CD4-positive, alpha-beta T cell treated with Interleukin-17A for 4 hours (primary cell): ENCODE data around the gene ZNF202.
"Not testable (repeated sequence)": the region's sequence is repeated elsewhere in the genome, so short reads cannot be mapped to it uniquely, and the experiment has no call there.

Experiments used
- DNase-seq: peaks from one replicate; pipeline ENCODE4 v3.0.0-alpha.2; 2020; ENCODE audit warnings: mixed read lengths

ZNF202 gene

DNA sequence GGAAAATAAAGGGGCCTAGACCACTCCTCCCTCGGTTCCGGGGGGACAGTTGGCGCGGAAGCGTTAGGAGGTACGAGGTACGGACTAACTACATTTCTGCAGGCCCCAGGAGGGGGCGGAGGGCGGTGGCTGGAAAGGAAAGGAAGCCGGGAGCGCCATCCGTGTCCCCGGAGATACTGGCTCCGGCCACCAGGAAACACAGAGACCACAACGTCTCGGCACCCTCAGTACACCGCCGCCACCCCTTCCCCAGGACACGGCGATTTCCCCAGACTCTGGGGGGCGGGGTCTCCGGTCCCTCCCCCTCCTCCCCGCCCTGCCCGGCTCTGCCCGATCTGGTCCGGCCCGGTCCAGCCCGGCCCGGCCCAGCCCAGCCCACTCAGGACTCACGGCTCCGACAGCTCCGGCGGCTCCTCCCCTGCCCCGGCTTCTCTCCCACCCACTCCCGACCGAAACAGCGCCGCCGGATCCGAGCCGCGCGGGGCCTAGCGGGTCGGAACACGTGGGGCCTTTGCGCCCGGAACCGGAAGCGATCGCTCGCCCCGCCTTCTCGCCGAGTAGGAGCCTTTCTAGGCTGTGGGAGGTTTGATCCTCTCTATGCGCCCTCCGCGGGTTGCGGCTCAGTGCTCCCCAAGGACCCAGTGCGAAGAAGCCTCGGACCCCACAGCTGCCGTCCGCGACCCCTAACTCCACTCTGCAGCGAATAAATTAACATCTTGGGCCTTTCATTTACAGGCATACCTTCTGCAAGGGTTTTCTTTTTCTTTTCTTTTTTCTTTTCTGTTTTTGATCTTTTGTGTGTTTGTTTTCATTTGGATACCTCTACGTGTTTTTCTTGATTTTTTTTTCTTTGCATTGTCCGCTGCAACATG, at the start of gene ZNF202:
Gene ZNF202, minus strand, starts transcription at position 502 of the 872 bp plus-strand sequence. CDS start 10,772 bp downstream, outside the sequence.
- peak; percentile 95 for DNase-seq

DNA sequence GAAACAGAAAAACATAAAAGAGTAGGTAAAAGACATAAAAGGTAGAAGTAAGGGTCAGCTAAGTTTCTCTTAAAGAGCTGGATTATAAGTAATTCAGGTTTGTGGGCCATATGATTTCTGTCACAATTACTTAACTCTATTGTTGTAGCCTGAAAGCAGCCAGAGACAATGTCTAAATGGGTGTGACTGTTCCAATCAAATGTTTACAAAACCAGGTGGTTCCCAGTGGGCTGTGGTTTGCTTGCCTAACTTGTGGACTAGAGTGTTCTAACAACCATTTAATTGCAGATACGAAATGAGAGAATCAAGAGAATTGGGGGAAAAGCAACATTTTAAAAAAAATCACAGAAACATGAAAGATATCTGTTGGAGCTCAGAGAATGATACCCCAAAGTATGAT, 42.1 kb upstream of the ZNF202 start:
- DNase-seq = no peak

DNA sequence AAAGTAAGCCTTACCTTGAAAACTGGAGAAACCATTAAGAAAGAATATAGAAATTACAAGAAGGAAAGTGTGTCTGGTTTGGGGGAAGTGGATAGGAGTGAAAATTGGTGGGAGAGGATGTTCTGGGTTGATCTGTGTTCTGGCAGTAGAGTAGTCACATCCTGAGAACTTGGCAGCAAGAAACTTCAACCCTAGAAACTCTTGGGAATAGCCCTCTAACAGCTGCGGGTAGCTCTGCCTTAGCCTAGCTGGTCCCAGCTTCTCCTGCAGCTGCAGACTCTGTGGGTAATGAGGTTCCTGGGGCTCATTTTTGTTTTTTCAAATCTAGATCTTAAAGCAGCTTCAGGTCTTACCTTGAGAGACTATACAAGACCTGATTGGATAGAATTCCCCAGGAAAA, 37.1 kb upstream of the ZNF202 start:
- DNase-seq = no peak

DNA sequence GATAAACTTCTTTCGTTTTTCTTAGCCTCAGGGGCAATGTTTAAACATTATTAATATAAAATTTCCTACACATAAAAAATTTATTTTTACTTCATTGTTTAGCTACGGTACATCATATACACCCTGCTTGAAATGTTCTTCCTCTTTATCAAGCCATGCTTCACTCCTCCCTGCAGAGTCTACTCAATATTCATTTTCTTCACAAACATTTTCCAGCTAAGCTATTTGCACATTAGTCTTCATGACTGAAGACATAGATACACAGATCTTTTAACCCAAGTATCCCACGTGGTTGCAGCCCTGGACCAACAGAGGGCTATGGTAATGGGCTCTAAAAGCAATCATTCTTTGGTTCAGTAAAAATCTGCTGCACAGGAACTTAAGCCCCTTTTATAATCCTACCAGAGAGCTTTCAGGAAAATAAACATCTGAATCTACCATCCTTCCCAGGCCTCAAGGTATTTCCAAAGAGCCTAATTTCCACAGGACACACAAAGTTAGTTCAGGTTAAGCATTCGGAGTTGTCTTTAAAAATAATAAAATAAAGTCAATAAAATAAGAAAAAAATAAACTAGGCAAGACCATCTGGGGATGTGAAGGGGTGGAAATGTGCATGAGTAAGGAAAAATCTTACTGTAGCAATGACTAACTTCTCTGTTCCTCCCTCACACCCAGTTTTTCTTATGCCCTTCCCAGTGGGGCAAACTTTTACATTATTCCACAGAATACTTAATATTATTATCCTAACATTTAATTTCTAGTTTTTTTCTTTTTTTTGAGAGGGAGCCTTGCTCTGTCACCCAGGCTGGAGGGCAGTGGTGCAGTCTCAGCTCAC, 34.5 kb upstream of the ZNF202 start:
- no peak for DNase-seq

DNA sequence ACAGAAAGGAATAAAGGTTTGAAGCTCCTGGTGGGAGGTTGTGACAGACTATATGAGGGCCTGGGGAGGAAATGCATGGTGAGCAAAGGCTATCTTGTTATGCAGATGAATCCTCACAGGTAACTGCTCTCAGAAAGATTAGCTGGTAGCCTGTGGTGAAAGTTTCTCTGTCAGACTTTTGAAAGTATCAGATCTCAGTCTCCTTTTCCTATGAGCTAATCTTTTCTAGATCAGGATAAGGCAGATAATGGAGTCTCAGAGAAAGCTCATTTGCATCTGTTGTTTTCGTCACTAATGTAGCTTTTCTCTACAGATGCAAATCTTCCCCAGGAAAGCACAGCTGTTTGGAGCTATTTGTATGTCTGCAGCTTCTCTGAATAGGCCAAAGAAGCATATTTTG, 33.8 kb upstream of the ZNF202 start:
- no peak for DNase-seq

DNA sequence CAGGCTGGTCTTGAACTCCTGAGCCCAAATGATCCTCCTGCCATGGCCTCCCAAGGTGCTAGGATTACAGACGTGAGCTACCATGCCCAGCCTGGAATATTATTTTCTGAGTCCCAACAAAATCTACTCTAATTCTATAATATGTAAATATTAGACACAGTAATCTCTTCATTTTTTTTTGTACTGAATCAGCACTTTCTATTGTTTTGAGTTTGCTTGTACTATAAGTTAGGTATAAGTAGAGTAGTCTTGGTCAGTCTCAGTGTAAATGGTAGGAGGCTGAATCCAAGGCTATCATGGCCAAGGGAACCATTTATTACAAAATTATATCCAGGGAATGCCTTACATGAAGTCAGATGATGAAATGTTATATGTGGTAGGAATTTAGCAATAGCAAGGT, 32.5 kb upstream of the ZNF202 start:
- DNase-seq = no peak

DNA sequence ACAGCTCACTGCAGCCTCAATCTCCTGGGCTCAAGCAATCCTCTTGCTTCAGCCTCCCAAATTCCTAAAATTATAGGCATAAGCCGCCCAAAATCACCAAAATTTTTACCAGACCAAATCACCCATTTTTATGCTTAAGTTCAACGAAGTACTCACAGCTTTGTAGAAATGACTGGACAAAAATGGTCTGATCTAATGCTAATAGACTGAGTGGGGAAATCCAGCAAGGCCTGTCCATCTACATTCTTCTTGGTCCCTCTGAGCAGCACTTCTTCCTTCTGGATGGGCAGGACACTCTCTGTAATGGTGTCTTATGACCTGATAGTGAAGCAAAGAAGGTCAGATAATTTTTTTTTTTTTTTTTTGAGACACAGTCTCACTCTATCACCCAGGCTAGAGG, 31.6 kb upstream of the ZNF202 start:
- DNase-seq = no peak

DNA sequence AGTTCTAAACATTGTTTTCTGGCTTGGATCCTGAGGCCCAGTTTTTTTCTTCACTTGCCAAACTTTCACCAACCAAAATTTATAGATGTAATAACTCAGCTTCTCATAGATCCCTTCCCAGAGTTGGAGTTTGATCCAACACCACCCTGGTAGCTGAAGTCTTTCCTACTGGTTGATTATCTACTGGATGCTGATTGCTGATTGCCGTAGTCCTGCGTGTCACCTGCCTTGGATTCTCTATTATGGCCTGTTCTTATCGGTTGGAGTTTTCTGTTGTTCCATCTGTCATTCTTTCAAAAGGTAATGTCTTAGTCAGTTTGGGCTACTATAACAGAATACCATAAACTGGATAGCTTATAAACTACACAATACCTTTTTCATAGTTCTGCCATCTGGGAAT, 30.2 kb upstream of the ZNF202 start:
- no peak for DNase-seq

DNA sequence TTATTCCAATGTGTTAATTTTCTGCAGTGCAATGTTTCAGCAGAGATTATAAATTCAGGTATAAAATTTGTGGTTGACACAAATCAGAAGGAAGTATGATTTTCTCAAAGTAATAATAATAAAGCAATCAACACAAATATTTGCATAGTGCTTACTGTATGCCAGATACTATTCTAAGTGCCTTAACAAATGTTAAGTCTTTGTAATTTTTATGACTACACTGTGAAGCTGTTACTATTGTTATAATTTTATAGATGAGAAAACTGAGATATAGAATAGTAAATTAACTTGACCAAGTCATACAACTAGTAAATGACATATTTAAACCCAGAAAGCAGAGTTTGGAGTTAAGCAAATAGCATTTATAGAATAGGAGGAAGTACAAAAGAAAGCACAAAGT, 29.3 kb upstream of the ZNF202 start:
- no peak for DNase-seq

DNA sequence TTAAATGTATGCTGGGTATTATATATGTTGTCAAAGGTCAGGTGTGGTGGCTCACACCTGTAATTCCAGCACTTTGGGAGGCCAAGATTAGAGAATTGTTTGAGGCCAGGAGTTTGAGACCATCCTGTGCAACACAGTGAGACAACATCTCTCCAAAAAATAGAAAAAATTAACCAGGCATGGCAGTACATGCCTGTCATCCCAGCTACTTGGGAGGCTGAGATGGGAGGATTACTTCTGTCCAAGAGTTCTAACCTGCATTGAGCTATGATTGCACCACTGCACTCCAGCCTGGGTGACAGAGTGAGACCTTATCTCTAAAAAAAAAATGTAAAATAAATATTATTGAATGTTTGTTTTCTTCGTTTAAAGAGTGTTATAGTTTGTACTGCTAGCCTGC, 24.1 kb upstream of the ZNF202 start:
- no peak for DNase-seq

DNA sequence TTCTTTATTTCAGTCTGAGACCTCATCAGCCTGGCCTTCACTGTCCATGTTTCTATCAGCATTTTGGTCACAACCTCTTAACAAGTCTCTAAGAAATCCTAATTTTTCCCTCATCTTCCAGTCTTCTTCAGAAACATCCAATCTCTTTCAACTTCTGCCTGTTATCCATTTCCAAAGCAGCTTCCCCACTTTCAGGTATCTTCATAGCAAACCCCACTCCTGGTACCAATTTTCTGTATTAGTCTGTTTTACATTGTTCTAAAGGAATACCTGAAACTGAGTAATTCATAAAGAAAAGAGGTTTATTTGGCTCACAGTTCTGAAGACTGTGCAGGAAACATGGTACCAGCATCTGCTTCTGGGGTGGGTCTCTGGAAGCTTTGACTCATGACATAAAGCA, 21.0 kb upstream of the ZNF202 start:
- DNase-seq = no peak

DNA sequence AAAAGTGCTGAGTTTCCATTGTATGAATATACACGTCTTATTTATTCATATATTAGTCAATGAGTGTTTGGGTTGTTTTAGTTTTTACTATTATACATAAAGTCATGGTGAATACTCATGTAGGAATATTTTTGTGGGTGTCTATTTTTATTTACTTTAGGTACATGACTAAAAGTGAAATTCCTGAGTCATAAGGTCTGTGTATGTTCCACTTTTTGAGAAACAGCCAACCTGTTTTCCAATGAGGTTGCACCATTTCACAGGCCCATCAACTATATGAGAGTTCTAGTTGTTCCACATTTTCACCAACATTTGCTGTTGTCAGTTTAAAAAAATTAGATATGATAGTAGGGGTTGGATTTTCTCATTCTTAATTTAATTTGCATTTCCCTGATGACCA, 19.4 kb upstream of the ZNF202 start:
- DNase-seq = no peak

DNA sequence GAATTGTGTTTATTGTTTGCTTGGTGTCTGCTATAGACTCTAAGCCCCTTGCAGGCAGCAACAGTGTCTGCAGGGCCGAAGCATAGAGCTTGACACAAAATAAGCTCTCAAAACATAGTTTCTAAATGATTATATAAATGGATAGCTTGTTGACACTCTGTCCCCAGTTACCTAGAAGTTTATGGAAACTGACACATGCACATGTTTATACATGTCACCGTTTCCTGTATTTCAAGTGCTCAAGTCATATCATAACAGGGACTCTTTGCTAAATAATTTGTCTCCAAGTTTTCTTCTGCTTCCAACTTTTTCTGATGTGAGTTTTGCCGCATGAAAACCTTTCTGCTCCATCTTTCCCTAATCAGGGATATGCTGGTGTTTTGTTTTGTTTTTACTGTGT, 16.5 kb upstream of the ZNF202 start:
- DNase-seq = no peak

DNA sequence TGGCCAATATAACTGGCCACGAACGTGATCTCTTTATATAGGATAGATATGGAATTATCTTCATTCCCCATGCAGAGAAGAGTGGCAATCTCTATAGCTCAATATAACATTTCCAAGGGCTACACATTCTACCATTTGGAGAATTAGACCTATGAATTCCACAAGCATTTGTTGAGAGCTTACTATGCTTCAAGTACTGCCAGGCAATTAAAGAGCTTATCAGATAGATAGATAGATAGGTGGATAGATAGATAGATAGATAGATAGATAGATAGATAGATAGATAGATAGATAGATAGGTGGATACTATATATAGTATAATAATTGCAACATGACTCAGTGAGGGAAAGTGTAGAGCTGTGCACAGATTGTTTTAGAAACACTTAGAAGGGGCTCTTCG, 14.4 kb upstream of the ZNF202 start:
- DNase-seq = no peak

DNA sequence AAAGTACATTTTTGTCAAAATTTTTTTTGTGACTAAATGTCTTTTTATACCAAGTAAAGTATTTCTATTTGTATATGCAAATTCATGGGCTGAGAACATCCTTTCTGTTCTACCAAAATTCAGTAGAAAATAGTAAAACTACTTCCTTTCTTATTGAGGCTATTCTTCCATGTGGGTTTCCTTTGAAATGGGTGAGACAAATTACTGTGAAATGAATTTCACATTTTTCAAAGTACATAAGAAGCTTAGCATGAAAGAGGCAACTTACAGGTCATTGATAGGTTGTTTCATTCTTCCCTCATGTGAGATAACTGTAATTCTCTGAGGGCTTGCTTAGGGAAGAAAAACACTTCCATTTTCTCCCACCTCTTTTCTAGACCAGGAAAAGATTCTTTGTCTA, 13.9 kb upstream of the ZNF202 start:
- no peak for DNase-seq

DNA sequence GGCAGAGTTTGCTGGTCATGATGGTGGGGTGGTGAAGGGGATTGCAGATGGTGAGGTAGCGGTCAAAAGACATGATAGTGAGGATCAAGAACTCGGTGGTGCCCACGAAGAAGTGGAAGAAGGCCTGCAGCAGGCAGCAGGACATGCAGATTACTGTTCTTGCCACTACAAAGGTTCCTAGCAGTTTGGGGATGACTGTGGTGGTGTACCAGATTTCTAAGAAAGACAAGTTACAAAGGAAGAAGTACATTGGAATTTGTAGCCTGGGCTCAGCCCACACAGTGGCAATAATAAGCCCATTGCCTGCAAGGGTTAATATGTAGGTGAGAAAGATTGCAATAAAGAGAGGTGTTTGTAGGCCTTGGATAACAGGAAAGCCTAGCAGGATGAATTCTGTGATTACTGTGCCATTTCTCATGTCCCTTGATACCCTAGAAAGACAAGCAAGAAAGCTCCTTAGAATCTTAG, 12.7 kb upstream of the ZNF202 start, which contains the start of gene OR6X1:
Gene OR6X1, minus strand, starts transcription at position 418 of the 468 bp plus-strand sequence. Its CDS starts 0 bp downstream, at position 418.
- no peak for DNase-seq

DNA sequence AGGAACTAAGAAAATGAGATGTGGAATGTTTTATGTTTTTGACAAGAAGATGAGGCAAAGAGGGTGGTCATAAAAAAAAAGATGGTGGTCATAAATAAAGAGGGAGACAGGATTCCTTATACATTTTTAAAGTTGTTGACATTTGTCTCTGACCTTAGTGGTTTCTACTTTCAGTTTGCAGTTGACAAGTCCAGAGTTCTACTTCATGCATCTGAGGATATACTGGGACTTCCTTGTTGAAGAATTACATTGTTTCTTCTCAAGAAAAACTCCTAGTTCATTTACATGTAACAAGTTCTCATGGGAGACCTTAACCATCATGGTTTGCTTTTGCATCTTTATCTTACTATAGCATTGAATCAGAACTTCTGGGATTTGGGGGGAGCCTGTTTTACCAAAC, 11.7 kb upstream of the ZNF202 start:
- DNase-seq = no peak

DNA sequence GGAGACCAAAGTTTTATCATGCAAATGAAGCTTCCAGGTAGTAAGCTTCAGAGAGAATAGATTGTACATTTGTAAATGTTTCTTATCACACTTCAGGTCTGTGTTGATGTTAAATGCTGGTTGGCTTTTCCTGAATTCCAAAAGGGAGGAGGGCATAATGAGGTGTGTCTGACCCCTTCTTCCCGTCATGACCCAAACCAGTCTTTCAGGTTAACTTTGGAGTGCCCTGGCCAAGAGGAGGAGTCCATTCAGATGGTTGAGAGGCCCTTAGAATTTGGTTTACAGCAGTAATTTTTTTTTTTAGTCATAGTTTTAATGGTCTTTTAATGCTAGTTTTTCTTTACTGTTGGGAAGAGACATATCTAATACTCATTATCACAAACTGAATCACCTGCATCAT, 10.3 kb upstream of the ZNF202 start:
- no peak for DNase-seq

DNA sequence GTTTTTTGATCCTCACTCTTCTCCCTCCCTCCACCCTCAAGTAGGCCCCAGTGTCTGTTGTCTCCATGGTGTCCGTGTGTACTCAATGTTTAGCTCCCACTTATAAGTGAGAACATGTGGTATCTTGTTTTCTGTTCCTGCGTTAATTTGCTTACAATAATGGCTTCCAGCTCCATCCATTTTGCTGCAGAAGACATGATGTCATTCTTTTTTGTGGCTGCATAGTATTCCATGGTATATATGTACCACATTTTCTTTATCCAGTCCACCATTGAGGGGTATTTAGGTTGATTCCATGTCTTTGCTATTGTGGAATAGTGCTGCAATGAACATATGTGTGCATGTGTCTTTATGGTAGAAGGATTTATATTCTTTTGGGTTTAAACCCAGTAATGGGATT, 6.9 kb upstream of the ZNF202 start:
- not testable (repeated sequence) for DNase-seq

DNA sequence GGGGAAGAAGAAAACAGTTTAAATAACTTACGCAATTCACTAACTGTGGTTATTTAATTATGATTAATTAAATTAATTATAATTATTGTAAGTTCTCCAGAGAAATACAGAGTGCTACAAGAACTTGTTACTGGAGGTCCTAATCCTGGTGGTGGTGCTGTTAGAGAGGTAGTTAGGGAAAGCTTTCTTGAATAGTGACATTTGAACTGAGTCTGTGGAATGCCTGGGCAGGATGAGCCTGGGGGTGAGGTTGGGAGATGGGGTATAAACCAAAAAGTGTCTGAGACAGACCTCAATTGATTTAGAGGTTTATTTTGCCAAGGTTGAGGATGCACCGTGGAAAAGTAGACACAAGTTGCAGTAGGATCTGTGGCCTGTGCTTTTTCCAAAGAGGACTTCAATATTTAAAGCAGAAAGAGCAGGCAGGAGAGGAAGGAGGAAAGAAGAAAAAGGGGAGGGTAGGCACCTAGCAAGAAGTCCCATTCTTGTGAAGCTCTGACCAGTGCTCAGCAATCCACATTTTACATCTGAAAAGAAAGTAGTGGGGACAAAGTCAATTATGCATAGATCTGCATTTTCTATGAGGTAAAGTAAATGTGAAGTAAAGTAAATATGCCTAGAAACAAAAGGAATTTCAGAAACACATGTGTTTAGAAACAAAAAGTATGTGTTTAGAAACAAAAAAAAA, 4.4 kb upstream of the ZNF202 start:
- no peak for DNase-seq

DNA sequence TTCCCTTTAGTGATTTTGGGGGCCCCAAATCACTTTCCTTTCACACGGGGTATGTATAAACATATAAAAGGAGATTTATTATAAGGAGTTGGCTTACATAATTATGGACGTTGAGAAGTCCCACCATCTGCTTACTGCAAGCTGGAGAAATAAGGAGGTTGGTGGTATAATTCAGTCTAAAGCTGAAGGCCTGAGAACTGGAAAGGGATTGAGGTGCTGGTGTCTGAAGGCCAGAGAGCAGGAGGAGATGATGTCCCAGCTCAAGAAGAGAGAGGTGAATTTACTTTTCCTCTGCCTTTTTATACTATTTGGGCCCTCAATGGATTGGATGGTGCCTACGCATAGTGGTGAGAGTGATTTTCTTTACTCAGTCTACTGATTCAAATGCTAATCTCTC, 1.3 kb upstream of the ZNF202 start:
- no peak for DNase-seq

DNA sequence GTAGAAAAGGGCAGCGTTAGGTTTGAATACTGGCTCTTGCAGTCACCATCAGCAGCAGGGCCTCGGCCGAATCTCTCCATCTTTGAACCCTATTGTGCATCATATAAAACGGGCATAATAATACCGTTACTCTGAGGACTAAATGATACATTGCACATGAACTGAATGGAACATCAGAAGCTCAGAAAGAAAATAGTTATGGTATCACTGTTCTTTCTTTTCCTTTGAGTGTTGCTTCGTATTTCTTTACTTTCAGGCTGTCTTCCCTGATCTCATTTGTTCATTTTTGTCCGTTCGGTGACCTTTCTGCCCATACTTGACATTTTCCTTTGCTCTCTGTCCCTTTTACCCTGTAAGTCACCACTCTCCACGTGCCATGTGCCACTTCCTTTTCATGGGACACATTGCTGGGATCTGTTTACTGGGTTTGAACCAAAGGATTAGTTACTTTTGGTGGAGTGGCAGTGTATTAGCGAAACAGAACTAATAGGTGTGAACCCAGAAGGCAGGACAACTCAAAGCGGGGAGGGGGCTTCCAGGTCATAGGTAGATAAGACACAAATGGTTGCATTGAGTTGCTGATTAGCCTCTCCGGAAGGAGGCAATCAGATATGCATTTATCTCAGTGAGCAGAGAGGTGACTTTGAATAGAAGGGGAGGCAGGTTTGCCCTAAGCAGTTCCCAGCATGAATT, 717 bp upstream of the ZNF202 start:
- DNase-seq = peak; percentile 3

DNA sequence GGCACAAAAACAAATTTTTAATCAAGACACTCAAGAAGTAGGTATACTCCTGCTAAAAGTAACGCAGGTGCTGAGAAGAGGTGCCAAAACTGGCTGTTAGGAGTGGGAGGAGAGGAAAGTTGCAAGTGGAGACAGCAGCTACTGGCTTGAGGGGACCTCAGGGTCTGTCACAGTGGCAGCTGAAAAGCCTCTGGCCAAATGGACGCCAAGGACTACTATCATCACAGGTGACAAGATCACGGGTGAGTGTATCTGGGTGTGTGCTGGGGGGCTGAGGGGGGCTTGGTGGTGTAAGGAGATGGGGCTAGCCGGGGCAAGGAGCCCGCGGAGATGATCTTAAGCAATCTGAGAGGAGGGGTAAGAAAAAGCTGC, 687 bp downstream of the ZNF202 start:
- no peak for DNase-seq
